Panc1 (cell line): Measurements from ENCODE around the gene DAB2IP.

Experiments
- POLR2AphosphoS5 ChIP-seq: IDR thresholded peaks from 2 replicates; pipeline ENCODE4 v1.6.1; 2012; ENCODE audit warnings: mild to moderate bottlenecking, low read depth, low read length, moderate library complexity
- TCF7L2 ChIP-seq: IDR thresholded peaks from 2 replicates; pipeline ENCODE4 v1.6.1; 2011; ENCODE audit warnings: mild to moderate bottlenecking, low read depth, low read length, inconsistent platforms
- TF ChIP-seq, protein P1 (sequence below): fragments of 450-650 bp; IDR thresholded peaks from 2 replicates; pipeline ENCODE4 v1.5.1; 2017; ENCODE audit warnings: mild to moderate bottlenecking

DNA sequence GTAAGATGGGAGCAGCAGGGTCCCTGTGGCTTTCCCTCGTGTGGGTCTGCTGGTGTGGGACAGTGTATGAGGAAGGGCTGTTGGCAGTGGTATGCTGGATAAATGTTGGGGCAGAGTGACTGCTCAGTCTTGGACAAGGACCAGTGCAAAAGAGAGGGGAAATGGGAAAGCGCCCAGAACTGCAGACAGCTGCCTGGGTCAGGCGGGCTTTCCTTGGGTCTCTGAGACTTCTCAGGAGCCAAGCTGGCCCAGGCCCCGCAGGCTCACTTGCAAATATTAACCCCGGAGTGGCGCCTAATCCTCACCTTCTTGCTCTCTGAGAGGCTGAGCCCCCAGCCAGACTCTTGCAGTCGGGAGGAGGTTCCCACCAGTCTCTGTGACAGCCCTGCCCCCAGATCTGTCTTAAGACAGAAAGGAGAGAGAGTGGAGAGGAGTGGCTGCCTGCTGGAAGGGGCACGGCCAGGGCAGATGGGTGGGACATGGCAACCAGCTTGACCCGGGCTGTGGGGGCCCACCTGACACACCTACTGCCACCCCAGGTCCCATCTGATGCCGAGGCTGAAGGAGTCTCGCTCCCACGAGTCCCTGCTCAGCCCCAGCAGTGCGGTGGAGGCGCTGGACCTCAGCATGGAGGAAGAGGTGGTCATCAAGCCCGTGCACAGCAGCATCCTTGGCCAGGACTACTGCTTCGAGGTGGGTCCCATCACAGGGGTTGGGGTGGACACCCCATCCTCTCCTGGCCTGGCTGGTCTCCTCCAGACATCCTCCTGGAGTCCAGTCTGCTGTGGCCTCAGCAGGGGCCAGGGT lies 105.2 kb downstream of the DAB2IP start:
- TF ChIP-seq, protein P1, sequence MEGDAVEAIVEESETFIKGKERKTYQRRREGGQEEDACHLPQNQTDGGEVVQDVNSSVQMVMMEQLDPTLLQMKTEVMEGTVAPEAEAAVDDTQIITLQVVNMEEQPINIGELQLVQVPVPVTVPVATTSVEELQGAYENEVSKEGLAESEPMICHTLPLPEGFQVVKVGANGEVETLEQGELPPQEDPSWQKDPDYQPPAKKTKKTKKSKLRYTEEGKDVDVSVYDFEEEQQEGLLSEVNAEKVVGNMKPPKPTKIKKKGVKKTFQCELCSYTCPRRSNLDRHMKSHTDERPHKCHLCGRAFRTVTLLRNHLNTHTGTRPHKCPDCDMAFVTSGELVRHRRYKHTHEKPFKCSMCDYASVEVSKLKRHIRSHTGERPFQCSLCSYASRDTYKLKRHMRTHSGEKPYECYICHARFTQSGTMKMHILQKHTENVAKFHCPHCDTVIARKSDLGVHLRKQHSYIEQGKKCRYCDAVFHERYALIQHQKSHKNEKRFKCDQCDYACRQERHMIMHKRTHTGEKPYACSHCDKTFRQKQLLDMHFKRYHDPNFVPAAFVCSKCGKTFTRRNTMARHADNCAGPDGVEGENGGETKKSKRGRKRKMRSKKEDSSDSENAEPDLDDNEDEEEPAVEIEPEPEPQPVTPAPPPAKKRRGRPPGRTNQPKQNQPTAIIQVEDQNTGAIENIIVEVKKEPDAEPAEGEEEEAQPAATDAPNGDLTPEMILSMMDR = no peak
- TF ChIP-seq POLR2AphosphoS5 (no peak), TCF7L2 (no peak)
